Posterior vena cava (tissue), 2 donors: ENCODE results near the gene ZNF830. TPM values are rescaled to one million over a fixed set of nuclear protein-coding genes. Genes with fewer than 3 reads are reported as not detected.

Source experiments
- total RNA-seq, 2 donors: library from RNA; stranded (reverse); fragmentation: NEBNext Ultra II Directional; extraction: Animal tissue kit (Norgen Biotek cat#: 25700); gene quantifications; one replicate each; pipeline ENCODE4 v1.2.1, GENCODE V29; 2021
- donor health status: DM: yes; HTN: yes; CAD: no.
- donor health status: DM: yes; HTN: yes; CAD: no.

The ZNF830 gene
- total RNA-seq, 2 donors from 2014 or later: 10.7 to 11.1 TPM

Other genes starting within 250 kb of the ZNF830 start
- gene CCT6B, start 80 bp upstream of the ZNF830 start, total RNA-seq: 1 to 10 TPM; 1.8 to 2.4 TPM
- gene LIG3, start 19.0 kb downstream of the ZNF830 start, total RNA-seq: 10 to 100 TPM; 27.3 to 34.3 TPM
- 10 to 100 TPM; 19.8 to 23.0 TPM for gene RFFL, start 102.2 kb downstream of the ZNF830 start, total RNA-seq
- gene RAD51D, start 158.3 kb downstream of the ZNF830 start, total RNA-seq: 10 to 100 TPM; 10.5 to 10.8 TPM
- gene FNDC8, start 160.1 kb downstream of the ZNF830 start, total RNA-seq: not detected
- gene NLE1, start 180.8 kb downstream of the ZNF830 start, total RNA-seq: 1 to 10 TPM; 8.4 to 9.1 TPM
- gene UNC45B, start 186.3 kb downstream of the ZNF830 start, total RNA-seq: not detected
- gene SLC35G3, start 232.9 kb downstream of the ZNF830 start, total RNA-seq: not detected